Measurements from ENCODE around the gene HSPB6.

Gene HSPB6

DNA sequence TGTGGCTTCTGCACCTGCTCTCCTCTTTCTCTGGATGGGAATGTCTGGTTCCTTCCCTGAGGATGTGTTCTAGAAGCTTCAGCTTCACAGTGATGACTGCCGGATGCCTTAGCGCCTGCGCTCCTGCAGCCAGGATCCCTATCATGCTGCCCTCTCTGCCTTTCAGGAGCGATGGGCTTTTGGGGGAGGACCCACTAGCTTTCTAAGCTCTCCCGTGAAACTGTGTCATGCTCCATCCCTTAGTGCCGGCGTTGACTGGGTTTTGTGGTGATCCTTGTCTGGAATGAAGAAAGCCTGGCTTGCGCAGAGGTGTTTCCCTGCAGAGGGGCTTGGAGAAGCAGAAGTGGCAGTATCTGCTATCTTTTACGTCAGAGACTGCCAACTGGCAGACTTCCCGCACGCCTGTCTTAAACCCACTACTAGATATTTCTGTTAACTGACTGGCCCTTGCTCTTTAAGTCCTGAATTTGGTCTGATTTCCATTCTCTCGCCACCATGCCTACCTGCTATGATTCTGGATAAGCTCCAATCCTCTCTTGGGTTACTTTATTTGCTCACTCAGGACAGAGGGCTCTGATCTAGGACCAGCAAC, 42.8 kb downstream of the HSPB6 start:
- DNase-seq, result peak; percentile 62

DNA sequence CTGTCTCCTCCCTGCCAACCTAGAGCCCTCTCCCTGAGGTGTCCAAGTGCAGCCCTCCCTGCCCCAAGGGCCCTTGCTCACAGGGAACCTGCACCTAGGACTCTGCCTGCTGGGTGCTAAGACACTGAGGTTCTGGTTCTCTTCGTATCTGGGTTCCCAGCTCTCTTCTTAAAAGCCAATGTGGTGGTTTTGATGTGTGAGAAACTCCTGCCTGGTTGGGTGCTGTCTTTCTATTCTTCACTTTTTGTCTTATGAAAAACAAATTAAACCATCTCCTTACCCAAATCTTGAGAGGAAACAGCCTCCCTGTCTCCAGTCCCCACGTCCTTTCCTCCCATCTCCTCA, 43.4 kb downstream of the HSPB6 start:
- no peak for DNase-seq

GRCh38 chr19:35712567-35713505, 44.0 kb downstream of the HSPB6 start:
- DNase-seq, result peak; percentile 89

GRCh38 chr19:35710784-35711723, 45.8 kb downstream of the HSPB6 start:
- peak; percentile 84 for DNase-seq

DNA sequence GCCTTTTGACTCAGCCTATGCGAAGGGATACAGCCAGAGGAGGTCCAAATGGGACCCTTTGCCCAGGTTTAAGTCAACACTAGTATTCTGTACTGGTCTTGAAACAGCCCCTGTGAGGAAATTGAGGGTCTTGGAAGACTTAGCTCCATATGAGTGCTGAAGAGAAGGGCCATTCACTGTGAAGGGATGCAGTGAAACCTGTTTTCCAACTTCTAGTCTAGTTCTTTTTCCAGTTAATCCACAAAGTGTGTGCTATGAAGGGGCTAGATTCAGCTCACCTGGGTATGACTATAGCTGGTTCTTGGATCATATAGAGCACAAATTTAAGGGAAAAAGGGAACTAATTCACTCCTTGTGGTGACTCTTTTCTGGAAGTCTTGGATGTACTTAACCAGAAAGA, 48.4 kb downstream of the HSPB6 start:
- DNase-seq, result no peak
